ENCODE results near the gene MEN1.

Gene MEN1

DNA sequence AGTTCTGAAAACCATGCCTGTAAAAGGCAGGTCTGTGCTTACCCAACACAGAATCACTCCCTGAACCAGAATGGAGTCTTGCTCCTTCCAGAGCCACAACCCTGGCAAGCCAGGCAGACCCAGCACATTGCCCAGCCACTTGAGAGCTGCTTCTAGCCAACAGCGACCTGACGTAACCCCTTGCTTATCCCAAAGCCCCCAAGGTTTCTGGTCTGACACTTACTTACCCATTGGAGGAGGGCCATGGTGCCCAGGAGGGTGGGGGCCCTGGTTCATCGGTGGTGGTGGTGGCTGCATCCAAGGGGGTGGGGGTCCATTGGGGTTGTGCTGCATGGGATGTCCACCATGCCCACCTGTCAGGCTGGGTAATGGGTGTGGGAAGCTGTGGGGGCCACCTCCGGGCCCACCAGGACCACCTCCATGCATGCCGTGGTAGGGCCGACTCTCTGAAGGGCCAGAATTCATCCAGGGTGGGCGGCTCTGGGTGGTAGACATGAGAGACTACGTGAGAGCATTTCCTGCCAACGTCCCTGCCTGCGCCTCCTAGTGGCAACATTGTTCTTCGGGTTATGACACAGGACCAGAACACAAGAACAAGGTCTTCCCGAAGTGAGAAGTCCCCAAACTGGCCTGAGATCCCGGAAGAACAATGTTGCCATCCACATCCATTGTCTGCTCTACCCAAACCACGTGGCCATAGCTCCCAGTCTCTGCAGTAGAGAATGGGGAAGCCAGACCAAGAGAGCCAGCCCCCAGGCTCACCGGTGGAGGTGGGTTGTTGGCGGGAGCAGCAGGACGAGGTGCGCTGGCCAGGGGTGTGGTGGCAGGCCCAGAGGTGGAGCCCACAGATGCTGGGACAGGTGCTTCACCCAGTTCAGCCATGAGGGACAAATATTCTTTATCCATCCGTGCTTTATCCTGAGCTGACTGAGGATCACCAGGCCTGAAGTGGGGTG, 42.7 kb downstream of the MEN1 start:
- Histone ChIP-seq H4K20me1 (ENCODE audit: insufficient read depth, low read length) (no peaks in the 10 kb centered on the region), H3K36me3 (ENCODE audit: insufficient read depth, low read length) (peaks cover 98% of the 10 kb centered on the region), H3K4me1 (ENCODE audit: insufficient read depth, low read length, severe bottlenecking) (peaks cover 35% of the 10 kb centered on the region), H3K9ac (ENCODE audit: low read length) (no peak overlapping the region), H3K4me2 (ENCODE audit: low read length) (no peak overlapping the region), H2AFZ (ENCODE audit: low read length) (no peak overlapping the region), H3K4me3 (ENCODE audit: low read depth, low read length, poor library complexity, severe bottlenecking) (no peak overlapping the region), H3F3A (ENCODE audit: insufficient read depth, low read length) (peaks cover 21% of the 10 kb centered on the region), H3K27me3 (ENCODE audit: insufficient read depth, low read length) (no peaks in the 10 kb centered on the region), H3K27ac (ENCODE audit: low read depth, low read length, poor library complexity, severe bottlenecking) (no peak overlapping the region), H3K79me2 (ENCODE audit: insufficient read depth, low read length) (no peaks in the 10 kb centered on the region), H3K9me3 (ENCODE audit: low read length) (no peaks in the 10 kb centered on the region), H3K9me2 (ENCODE audit: low read depth, low read length) (no peaks in the 10 kb centered on the region)
- TF ChIP-seq EZH2 (IDR thresholded peaks at IDR 0.05; ENCODE audit: borderline replicate concordance, low read length) = no peak
- TF ChIP-seq, protein P1, sequence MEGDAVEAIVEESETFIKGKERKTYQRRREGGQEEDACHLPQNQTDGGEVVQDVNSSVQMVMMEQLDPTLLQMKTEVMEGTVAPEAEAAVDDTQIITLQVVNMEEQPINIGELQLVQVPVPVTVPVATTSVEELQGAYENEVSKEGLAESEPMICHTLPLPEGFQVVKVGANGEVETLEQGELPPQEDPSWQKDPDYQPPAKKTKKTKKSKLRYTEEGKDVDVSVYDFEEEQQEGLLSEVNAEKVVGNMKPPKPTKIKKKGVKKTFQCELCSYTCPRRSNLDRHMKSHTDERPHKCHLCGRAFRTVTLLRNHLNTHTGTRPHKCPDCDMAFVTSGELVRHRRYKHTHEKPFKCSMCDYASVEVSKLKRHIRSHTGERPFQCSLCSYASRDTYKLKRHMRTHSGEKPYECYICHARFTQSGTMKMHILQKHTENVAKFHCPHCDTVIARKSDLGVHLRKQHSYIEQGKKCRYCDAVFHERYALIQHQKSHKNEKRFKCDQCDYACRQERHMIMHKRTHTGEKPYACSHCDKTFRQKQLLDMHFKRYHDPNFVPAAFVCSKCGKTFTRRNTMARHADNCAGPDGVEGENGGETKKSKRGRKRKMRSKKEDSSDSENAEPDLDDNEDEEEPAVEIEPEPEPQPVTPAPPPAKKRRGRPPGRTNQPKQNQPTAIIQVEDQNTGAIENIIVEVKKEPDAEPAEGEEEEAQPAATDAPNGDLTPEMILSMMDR (IDR thresholded peaks at IDR 0.05; ENCODE audit: low read length) = peak; percentile 77

DNA sequence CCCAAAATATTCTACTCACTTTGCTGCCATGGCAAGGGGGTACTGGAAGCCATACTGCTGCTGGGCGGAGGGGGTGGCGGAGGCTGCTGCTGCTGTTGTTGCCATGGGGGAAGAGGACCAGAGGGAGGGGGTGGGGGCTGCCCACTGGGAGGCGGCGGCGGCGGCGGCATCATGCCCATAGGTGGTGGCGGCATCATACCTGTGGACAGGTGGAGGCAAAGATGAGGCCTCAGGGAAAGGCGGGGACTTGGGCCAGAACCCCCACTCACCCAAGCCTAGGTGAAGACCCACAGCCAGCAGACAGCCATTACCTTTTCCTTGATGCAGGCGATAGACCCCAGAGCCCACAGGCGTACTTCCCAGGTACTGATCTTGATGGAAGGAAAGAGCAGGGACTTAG, 43.5 kb downstream of the MEN1 start:
- TF ChIP-seq, protein P1 (IDR thresholded peaks at IDR 0.05; ENCODE audit: low read length) = no peak
- no peak for TF ChIP-seq EZH2 (IDR thresholded peaks at IDR 0.05; ENCODE audit: borderline replicate concordance, low read length)
- H3K9me3 ChIP-seq (ENCODE audit: low read length) = no peaks in the 10 kb centered on the region
- H3K27me3 ChIP-seq (ENCODE audit: insufficient read depth, low read length) = no peaks in the 10 kb centered on the region
- H2AFZ ChIP-seq (ENCODE audit: low read length) = no peak overlapping the region
- no peak overlapping the region for H3K4me2 ChIP-seq (ENCODE audit: low read length)
- no peak overlapping the region for H3K9ac ChIP-seq (ENCODE audit: low read length)
- no peaks in the 10 kb centered on the region for H3K9me2 ChIP-seq (ENCODE audit: low read depth, low read length)
- H3K27ac ChIP-seq (ENCODE audit: low read depth, low read length, poor library complexity, severe bottlenecking) = no peak overlapping the region
- no peaks in the 10 kb centered on the region for H3K79me2 ChIP-seq (ENCODE audit: insufficient read depth, low read length)
- H3K4me3 ChIP-seq (ENCODE audit: low read depth, low read length, poor library complexity, severe bottlenecking) = no peak overlapping the region
- H3K4me1 ChIP-seq (ENCODE audit: insufficient read depth, low read length, severe bottlenecking) = peaks cover 32% of the 10 kb centered on the region
- peaks cover 96% of the 10 kb centered on the region for H3K36me3 ChIP-seq (ENCODE audit: insufficient read depth, low read length)
- peaks cover 20% of the 10 kb centered on the region; the same call in 1 of the 2 replicates for H3F3A ChIP-seq (ENCODE audit: insufficient read depth, low read length)
- H4K20me1 ChIP-seq (ENCODE audit: insufficient read depth, low read length) = no peaks in the 10 kb centered on the region

DNA sequence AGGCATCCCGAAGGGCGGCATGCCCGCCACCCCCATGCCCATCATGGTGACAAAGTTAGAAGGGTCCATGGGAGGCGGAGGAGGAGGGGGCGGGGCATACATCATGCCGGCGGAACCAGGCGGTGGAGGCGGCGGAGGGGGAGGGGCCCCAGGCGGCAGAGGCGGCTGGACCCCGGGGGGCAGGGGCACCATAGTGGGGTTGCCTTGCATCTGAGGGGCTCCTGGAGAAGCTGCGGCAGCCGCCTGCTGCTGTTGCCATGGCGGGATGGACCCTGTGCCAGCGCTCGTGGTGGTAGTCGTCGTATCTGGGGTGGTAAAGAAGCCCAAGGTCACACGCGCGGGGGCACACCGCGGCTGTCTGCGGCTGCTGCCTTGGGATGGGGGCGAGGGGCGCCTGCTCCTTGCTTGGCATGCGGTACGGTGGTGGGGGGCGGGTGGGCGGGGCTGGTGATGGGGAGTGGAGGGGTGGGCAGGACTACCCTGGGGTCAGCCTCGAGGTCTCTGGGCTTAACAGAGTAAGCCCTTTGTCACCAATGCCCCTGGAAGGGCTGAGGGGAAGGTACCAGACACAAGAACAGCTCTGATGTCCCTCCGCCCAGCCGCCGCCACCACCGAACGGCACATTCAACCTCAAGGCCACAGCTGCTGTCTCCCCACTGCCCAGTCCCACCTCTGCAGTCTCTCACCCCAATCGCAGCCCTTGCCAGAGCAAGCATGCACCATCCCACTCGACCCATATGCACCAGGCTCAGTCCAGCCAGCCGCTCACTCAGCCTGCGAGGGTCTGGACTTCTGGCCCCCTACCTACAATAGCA, 44.3 kb downstream of the MEN1 start:
- Histone ChIP-seq H3K79me2 (ENCODE audit: insufficient read depth, low read length) (no peaks in the 10 kb centered on the region), H3K9me3 (ENCODE audit: low read length) (no peaks in the 10 kb centered on the region), H3K27ac (ENCODE audit: low read depth, low read length, poor library complexity, severe bottlenecking) (no peak overlapping the region), H3F3A (ENCODE audit: insufficient read depth, low read length) (peaks cover 17% of the 10 kb centered on the region; the same call in 1 of the 2 replicates), H3K4me2 (ENCODE audit: low read length) (no peak overlapping the region), H3K27me3 (ENCODE audit: insufficient read depth, low read length) (no peaks in the 10 kb centered on the region), H3K4me1 (ENCODE audit: insufficient read depth, low read length, severe bottlenecking) (peaks cover 29% of the 10 kb centered on the region), H3K36me3 (ENCODE audit: insufficient read depth, low read length) (peaks cover 88% of the 10 kb centered on the region), H3K9ac (ENCODE audit: low read length) (no peak overlapping the region), H3K4me3 (ENCODE audit: low read depth, low read length, poor library complexity, severe bottlenecking) (no peak overlapping the region), H4K20me1 (ENCODE audit: insufficient read depth, low read length) (no peaks in the 10 kb centered on the region), H3K9me2 (ENCODE audit: low read depth, low read length) (no peaks in the 10 kb centered on the region), H2AFZ (ENCODE audit: low read length) (no peak overlapping the region)
- TF ChIP-seq, protein P1 (IDR thresholded peaks at IDR 0.05; ENCODE audit: low read length) = no peak

All from OCI-LY1 (cell line).